Stimulated activated naive CD8-positive, alpha-beta T cell treated with anti-CD3 and anti-CD28 coated beads, Interleukin-15, amount 100 ng/mL, for 72 hours (primary cell): ENCODE data around the gene KCNH3.
"Not testable (repeated sequence)": the region's sequence is repeated elsewhere in the genome, so short reads cannot be mapped to it uniquely, and the experiment has no call there.

Experiments used
- ATAC-seq: fragments of 150-1000 bp; cut with Tn5 transposase; 2 replicates; pipeline ENCODE4 v1.10.0; 2021; ENCODE audit warnings: mild to moderate bottlenecking, moderate library complexity
- DNase-seq, 2 donors: peaks; one replicate each; pipeline ENCODE4 v3.0.0; 2021 to 2022
- H3K27ac Mint-ChIP-seq, 2 donors: one replicate each; pipeline ENCODE4 v1.8.0; 2022; ENCODE audit warnings: mild to moderate bottlenecking in 2 of 2, mixed read lengths in 2 of 2, moderate library complexity in 2 of 2
- H3K27me3 Mint-ChIP-seq: one replicate; pipeline ENCODE4 v1.8.0; 2022; ENCODE audit warnings: mixed read lengths
- H3K4me1 Mint-ChIP-seq: one replicate; pipeline ENCODE4 v1.8.0; 2022; ENCODE audit warnings: mild to moderate bottlenecking, mixed read lengths
- H3K4me3 Mint-ChIP-seq, 2 donors: one replicate each; pipeline ENCODE4 v1.8.0; 2022; ENCODE audit warnings: mild to moderate bottlenecking in 2 of 2, mixed read lengths in 2 of 2, moderate library complexity in 1 of 2
- H3K9me3 Mint-ChIP-seq, 2 donors: one replicate each; pipeline ENCODE4 v1.8.0; 2022; ENCODE audit warnings: mixed read lengths in 2 of 2

The KCNH3 gene

GRCh38 chr12:49515266-49515665 lies 23.6 kb upstream of the KCNH3 start:
- no peak for DNase-seq
- no peak overlapping the region for H3K27ac Mint-ChIP-seq
- H3K27me3 Mint-ChIP-seq: no peaks in the 10 kb centered on the region
- no peak for ATAC-seq
- H3K9me3 Mint-ChIP-seq: no peaks in the 10 kb centered on the region
- H3K4me1 Mint-ChIP-seq: peaks cover 10% of the 10 kb centered on the region
- H3K4me3 Mint-ChIP-seq: no peak overlapping the region

DNA sequence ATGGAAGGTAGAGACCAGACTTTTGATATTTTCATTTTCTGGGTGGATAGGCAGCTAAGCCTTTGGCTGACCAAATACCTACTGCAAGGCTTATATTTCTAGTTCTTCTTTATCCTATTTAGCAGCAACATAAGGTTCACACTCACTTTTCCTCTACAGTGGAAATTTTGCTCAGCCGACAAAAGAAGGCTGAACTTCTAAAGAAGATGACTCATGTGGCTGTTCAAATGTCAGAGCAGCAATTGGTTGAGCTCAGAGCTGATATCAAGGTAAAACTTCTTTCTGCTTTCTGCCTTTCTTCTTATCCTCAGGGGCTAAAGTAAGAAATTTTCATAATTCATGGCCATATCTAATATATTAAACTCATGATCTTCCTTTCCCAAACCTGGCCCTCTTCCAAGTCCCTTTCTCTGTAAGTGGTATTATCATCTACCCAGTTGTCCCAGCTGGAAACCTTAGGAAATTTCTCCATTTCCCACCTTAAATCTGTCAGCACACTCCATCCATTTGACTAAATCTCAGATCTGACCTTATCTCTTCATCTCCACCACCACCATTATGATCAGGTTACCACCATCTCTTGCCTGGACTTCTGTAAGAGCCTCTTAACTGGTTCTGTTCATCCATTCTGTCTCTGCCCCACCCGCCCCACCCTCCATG lies 19.8 kb upstream of the KCNH3 start:
- no peaks in the 10 kb centered on the region for H3K9me3 Mint-ChIP-seq
- no peak overlapping the region for H3K27ac Mint-ChIP-seq
- DNase-seq (no peak), ATAC-seq (no peak)
- H3K27me3 Mint-ChIP-seq: no peaks in the 10 kb centered on the region
- peaks cover 10% of the 10 kb centered on the region for H3K4me1 Mint-ChIP-seq
- H3K4me3 Mint-ChIP-seq: no peak overlapping the region

DNA sequence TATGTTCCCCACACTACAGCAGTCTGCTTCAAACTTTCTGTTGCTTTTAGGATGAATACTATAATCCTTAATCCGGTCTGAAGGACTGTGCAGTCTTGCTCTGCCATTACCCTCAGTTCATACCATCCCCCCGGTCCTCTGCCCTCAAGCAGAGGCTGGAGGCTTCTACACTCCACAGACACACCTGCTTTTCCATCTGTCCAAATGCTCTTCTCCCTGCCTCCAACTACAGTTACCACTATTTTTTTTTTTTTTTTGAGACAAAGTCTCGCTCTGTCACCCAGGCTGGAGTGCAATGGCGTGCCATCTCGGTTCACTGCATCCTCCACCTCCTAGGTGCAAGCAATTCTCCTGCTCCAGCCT lies 19.3 kb upstream of the KCNH3 start:
- Mint-ChIP-seq H3K27me3 (no peaks in the 10 kb centered on the region), H3K27ac (no peak overlapping the region), H3K9me3 (no peaks in the 10 kb centered on the region), H3K4me1 (peaks cover 10% of the 10 kb centered on the region), H3K4me3 (no peak overlapping the region)
- DNase-seq (no peak), ATAC-seq (no peak)

- Mint-ChIP-seq H3K4me3 (no peak overlapping the region), H3K27me3 (no peaks in the 10 kb centered on the region), H3K9me3 (no peaks in the 10 kb centered on the region), H3K4me1 (peaks cover 10% of the 10 kb centered on the region), H3K27ac (no peak overlapping the region)
- ATAC-seq: no peak
- no peak for DNase-seq
These were observed 17.4 kb upstream of the KCNH3 start for GRCh38 chr12:49521389-49521788.

DNA sequence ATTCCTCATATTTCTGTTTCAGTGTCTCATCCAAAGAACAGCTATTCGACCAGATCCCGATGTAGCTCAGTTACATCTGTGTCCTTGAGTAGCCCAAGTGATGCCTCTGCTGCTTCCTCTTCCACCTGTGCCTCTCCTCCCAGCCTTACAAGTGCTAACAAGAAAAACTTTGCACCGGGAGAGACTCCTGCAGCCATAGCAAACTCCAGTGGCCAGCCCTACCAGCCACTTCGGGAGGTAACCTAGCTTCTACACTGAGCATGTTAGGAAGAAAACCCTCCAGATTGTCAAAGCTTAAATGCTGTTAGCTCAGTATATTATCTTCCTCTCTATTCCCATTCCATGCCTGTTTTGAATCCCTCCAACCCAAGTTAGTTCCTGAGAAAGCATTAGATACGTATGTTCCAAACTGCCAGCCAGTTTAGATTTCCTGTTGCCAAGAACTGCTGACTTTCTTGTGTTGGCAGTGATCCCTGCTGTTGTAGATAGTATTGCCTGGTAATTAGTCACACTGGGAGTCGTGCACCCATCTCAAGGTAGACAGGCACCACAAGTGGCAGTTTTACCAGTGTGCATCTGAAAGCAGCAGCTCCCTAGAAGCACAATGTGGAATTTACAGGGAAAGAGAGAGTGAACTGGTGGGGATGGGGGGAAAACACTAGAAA lies 14.0 kb upstream of the KCNH3 start:
- Mint-ChIP-seq H3K9me3 (no peaks in the 10 kb centered on the region), H3K4me1 (peaks cover 1% of the 10 kb centered on the region), H3K4me3 (no peak overlapping the region)

GRCh38 chr12:49525942-49526341 lies 12.9 kb upstream of the KCNH3 start:
- no peaks in the 10 kb centered on the region for H3K27me3 Mint-ChIP-seq
- ATAC-seq: no peak
- H3K9me3 Mint-ChIP-seq: no peaks in the 10 kb centered on the region

More for the DNA sequence above, 14.0 kb upstream of the KCNH3 start:
- DNase-seq: no peak
- Mint-ChIP-seq H3K27ac (no peak overlapping the region), H3K27me3 (no peaks in the 10 kb centered on the region)
- ATAC-seq: no peak

DNA sequence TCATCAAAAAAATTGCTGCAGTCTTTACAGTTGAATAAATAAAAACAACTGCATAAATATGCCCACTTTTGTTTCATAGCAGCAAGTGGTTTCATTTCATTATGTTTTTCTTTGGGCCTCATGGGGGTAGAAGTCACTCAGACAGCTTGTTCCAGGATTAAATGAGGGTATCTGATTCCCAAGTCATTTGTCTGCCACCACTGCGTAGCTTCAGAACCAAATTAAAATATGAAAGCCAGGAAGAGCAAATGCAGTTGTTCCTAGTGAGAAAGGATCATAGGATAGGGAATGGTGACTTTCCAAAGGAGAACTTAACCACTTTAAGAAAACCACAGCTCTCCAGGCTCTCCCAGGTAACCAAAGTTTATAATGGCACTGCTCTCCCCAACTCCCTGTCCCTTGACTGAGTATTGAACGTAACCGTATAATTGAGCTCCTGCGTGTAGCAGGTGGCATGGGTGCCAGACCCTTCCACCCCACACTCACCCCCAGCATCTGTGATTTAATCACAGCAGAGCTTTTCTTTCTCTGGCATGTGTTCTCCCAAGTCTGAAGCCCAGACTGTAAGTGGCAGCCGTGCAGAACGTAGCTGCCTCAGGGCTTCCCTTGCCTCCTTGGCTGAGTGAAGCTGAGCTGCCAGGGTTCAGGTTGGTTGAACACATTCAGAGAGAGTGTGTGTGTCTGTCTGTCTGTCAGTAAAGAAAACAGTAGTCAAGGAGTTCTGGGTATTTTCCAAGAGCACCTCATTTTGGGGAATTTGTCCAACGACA lies 11.3 kb upstream of the KCNH3 start:
- ATAC-seq: no peak
- no peaks in the 10 kb centered on the region for H3K9me3 Mint-ChIP-seq
- H3K4me3 Mint-ChIP-seq: no peak overlapping the region
- no peaks in the 10 kb centered on the region for H3K27me3 Mint-ChIP-seq
- no peaks in the 10 kb centered on the region for H3K4me1 Mint-ChIP-seq
- no peak for DNase-seq
- H3K27ac Mint-ChIP-seq: no peak overlapping the region

More at GRCh38 chr12:49525942-49526341, 12.9 kb upstream of the KCNH3 start:
- Mint-ChIP-seq H3K27ac (no peak overlapping the region), H3K4me1 (no peaks in the 10 kb centered on the region), H3K4me3 (no peak overlapping the region)
- no peak for DNase-seq

DNA sequence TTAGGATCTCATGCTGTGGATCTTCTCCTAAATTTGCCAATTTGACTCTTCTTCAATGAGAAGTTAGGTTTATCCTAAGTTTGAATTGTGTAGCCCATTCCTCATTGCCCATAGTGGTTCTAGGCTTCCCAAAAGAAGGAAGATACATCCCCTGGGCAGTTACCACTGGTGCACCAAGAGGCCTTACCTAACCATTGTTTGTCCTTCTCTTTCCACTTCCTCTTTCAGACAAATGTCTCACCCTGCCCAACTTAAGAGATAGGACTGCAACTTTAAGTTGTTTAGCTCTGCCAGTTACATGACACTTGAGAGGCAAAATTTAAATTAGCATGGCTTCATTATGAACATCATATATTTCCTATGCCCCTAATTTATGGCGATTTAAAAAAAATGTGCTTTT lies 9.4 kb upstream of the KCNH3 start:
- DNase-seq: no peak
- no peaks in the 10 kb centered on the region for H3K27me3 Mint-ChIP-seq
- no peak overlapping the region for H3K4me3 Mint-ChIP-seq
- no peak for ATAC-seq
- no peaks in the 10 kb centered on the region for H3K9me3 Mint-ChIP-seq
- H3K27ac Mint-ChIP-seq: no peak overlapping the region
- H3K4me1 Mint-ChIP-seq: no peaks in the 10 kb centered on the region

DNA sequence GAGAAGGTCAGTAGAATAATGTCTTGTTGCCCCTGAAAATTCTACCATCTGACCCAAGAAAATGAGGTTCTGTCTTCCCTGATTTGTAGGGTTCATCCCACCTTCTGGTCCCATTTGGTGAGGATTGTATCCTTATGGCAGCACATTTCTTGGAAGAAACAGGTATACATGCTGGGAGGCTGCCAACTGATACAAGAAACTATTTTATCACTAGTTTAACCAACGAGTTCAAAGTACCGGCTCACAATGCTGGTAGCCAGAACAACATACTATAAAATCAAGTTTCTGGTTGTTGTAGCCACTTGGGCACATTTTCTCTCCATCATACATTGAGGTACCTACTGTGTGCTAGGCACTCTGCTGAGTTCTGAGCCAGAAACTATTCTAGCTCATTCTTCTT lies 7.1 kb upstream of the KCNH3 start:
- ATAC-seq: no peak
- H3K27ac Mint-ChIP-seq: no peak overlapping the region
- H3K4me3 Mint-ChIP-seq: no peak overlapping the region
- peaks cover 16% of the 10 kb centered on the region for H3K27me3 Mint-ChIP-seq
- H3K9me3 Mint-ChIP-seq: no peaks in the 10 kb centered on the region
- no peak for DNase-seq
- H3K4me1 Mint-ChIP-seq: no peaks in the 10 kb centered on the region

GRCh38 chr12:49533331-49533730 lies 5.5 kb upstream of the KCNH3 start:
- Mint-ChIP-seq H3K9me3 (no peaks in the 10 kb centered on the region), H3K4me1 (peaks cover 8% of the 10 kb centered on the region), H3K4me3 (no peak overlapping the region), H3K27me3 (peaks cover 32% of the 10 kb centered on the region), H3K27ac (no peak overlapping the region)
- DNase-seq (no peak), ATAC-seq (no peak)

- not testable (repeated sequence) for H3K9me3 Mint-ChIP-seq
These were observed 4.7 kb upstream of the KCNH3 start for GRCh38 chr12:49534122-49534521.

GRCh38 chr12:49534731-49535278 lies 4.0 kb upstream of the KCNH3 start:
- Mint-ChIP-seq H3K27ac (no peak overlapping the region), H3K4me3 (no peak overlapping the region), H3K9me3 (no peaks in the 10 kb centered on the region), H3K27me3 (peaks cover 38% of the 10 kb centered on the region), H3K4me1 (peaks cover 13% of the 10 kb centered on the region)
- DNase-seq: no peak
- no peak for ATAC-seq

More at GRCh38 chr12:49534122-49534521, 4.7 kb upstream of the KCNH3 start:
- DNase-seq, H3K4me1 Mint-ChIP-seq, ATAC-seq, H3K4me3 Mint-ChIP-seq, H3K27ac Mint-ChIP-seq: not testable (repeated sequence)
- peaks cover 32% of the 10 kb centered on the region for H3K27me3 Mint-ChIP-seq

DNA sequence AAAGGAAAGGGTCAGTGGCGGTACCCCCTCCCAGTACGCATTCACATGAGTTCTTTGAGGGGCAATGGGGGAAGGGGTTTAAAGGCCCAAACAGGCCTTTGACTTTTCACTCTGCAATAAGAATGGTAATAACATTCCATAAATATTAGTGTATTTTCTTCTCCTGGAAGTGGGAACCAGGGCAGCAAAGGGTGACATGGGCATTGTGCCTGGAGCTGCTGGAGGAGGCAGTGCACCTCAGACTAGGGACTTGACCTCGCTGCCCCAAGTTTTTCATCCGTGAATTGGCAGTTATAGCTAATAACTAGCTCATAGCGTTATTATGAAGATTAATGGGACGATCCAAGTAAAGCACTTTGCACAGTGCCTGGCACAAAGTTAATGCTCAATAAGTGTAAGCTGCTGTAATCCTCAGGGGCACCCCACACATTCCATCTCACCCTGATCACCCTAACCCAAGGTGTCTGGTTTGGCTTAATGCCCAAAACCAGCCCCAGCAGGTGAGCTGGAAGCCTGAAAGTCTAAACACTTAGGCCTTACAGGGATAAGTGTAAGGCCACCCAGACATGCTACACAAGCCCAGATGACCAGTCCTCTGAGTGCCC lies 2.8 kb upstream of the KCNH3 start:
- Mint-ChIP-seq H3K9me3 (no peaks in the 10 kb centered on the region), H3K4me3 (no peak overlapping the region), H3K27ac (no peak overlapping the region), H3K4me1 (peaks cover 25% of the 10 kb centered on the region), H3K27me3 (peaks cover 50% of the 10 kb centered on the region)
- no peak for ATAC-seq
- no peak for DNase-seq

- peaks cover 56% of the 10 kb centered on the region for H3K27me3 Mint-ChIP-seq
- H3K9me3 Mint-ChIP-seq: no peaks in the 10 kb centered on the region
- DNase-seq (no peak), ATAC-seq (no peak)
- H3K27ac Mint-ChIP-seq: no peak overlapping the region
- peaks cover 30% of the 10 kb centered on the region for H3K4me1 Mint-ChIP-seq
- no peak overlapping the region for H3K4me3 Mint-ChIP-seq
These were observed 2.2 kb upstream of the KCNH3 start for GRCh38 chr12:49536526-49537071.

DNA sequence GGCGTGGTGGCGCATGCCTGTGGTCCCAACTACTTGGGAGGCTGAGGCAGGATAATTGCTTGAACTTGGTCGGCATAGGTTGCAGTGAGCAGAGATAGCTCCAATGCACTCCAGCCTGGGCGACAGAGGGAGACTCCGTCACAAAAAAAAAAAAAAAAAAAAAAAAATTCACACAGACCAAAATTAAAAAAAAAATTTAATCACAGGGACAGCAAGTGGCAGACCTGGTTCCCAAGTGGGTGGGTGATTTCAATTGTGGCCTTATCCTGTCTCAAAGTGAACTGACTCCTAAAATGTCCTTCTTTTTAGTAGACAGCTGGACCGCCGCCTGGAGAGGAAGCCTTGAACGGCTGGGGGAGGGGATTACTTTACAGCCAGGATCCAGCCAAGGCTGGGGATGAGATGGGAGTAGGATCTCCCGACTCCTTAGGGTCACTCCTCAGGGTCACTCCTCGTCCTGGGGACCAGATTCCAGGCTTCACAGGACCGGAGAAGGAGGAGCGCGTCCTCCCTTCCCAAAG lies 1.5 kb upstream of the KCNH3 start:
- Mint-ChIP-seq H3K4me3 (peak overlapping the region; percentile 81 to 85), H3K27ac (no peak overlapping the region)
- no peak for ATAC-seq

More for the DNA sequence above, 1.5 kb upstream of the KCNH3 start:
- DNase-seq: no peak
- Mint-ChIP-seq H3K27me3 (peaks cover 56% of the 10 kb centered on the region), H3K9me3 (no peaks in the 10 kb centered on the region), H3K4me1 (peaks cover 34% of the 10 kb centered on the region)
